ENCODE data around the gene MIDN. TPM values are rescaled to one million over a fixed set of nuclear protein-coding genes. Genes with fewer than 3 reads are reported as not detected.

The MIDN gene
- total RNA-seq, 1 experiment from 2014 or later = 286 TPM

GRCh38 chr19:1226227-1226518 lies 22.2 kb upstream of the MIDN start:
- WGBS (ENCODE audit: extremely low coverage, insufficient read length, low lambda C conversion rate) = no CpG with 5 or more reads among the region's 11 CpGs
- H3K23ac ChIP-seq (ENCODE audit: insufficient read length, low read depth, low read length) = no peak overlapping the region
- no peaks in the 10 kb centered on the region for H3K27me3 ChIP-seq (ENCODE audit: insufficient read depth, low read length)
- no peaks in the 10 kb centered on the region for H3K9me3 ChIP-seq (ENCODE audit: control insufficient read depth, low read depth, low read length)
- H2AFZ ChIP-seq (ENCODE audit: low read length) = no peak overlapping the region
- no peak overlapping the region for H4K5ac ChIP-seq (ENCODE audit: insufficient read length, low read depth, low read length)
- no peak overlapping the region for H3K27ac ChIP-seq (ENCODE audit: insufficient read length, low read depth, low read length)
- H3K23me2 ChIP-seq (ENCODE audit: insufficient read length, low read depth, low read length, poor library complexity, severe bottlenecking) = no peaks in the 10 kb centered on the region
- no peak overlapping the region for H2AK5ac ChIP-seq (ENCODE audit: insufficient read length, low read length)
- no peaks in the 10 kb centered on the region for H3K4me1 ChIP-seq (ENCODE audit: insufficient read depth, low read length)
- no peak overlapping the region for H2BK15ac ChIP-seq (ENCODE audit: low read depth, low read length)
- no peak overlapping the region for H3K4ac ChIP-seq (ENCODE audit: low read depth, low read length)
- no peak overlapping the region for H3K14ac ChIP-seq (ENCODE audit: insufficient read depth, low read length)
- H2BK12ac ChIP-seq (ENCODE audit: insufficient read length, low read depth, low read length) = no peak overlapping the region
- H3K79me1 ChIP-seq (ENCODE audit: insufficient read depth, low read depth, low read length, poor library complexity, severe bottlenecking) = no peaks in the 10 kb centered on the region
- DNase-seq = no peak
- no peak overlapping the region for H3K9ac ChIP-seq (ENCODE audit: extremely low read depth, insufficient read length, low read length)
- H3K56ac ChIP-seq (ENCODE audit: insufficient read length, low read depth, low read length) = no peak overlapping the region
- H2BK120ac ChIP-seq (ENCODE audit: low read depth, low read length, poor library complexity, severe bottlenecking) = no peak overlapping the region
- H3K9me3 Mint-ChIP-seq = no peaks in the 10 kb centered on the region
- H3K18ac ChIP-seq (ENCODE audit: insufficient read length, low read depth, low read length) = no peak overlapping the region
- H4K91ac ChIP-seq (ENCODE audit: insufficient read length, low read depth, low read length) = no peak overlapping the region
- no peaks in the 10 kb centered on the region for H4K20me1 ChIP-seq (ENCODE audit: control insufficient read depth, insufficient read depth, insufficient read length)
- H3K36me3 Mint-ChIP-seq (ENCODE audit: insufficient read depth in 1 of 3, low read depth in 3 of 3) = peaks cover 2 to 9% (median 7%) of the 10 kb centered on the region in 3 experiments; a peak in 5 of 7 replicates
- no peak overlapping the region for H4K8ac ChIP-seq (replicated peaks; ENCODE audit: insufficient read length, low read depth, low read length)
- no peaks in the 10 kb centered on the region for H3K79me2 ChIP-seq (ENCODE audit: insufficient read depth, low read length)
- no peak overlapping the region for H3K4me3 Mint-ChIP-seq
- H2BK5ac ChIP-seq (ENCODE audit: insufficient read length, low read length) = no peak overlapping the region
- H3K4me2 ChIP-seq (ENCODE audit: insufficient read depth, insufficient read length, low read length) = no peak overlapping the region
- H3K27me3 Mint-ChIP-seq (ENCODE audit: low read depth) = no peaks in the 10 kb centered on the region
- no peak overlapping the region for H2BK20ac ChIP-seq (ENCODE audit: low read depth, low read length, poor library complexity, severe bottlenecking)
- 0 out of 4 replicates have a peak, but pooled peaks cover 0 to 2% of the 10 kb centered on the region in 2 experiments for H3K4me1 Mint-ChIP-seq
- no peak overlapping the region for H3T11ph ChIP-seq (ENCODE audit: low read length)
- no peak for TF ChIP-seq CTCF (conservative IDR thresholded peaks at IDR 0.05)
- H3K27ac Mint-ChIP-seq = no peak overlapping the region

All from H9 (cell line).